ENCODE measurements around the gene ARFGEF2.

DNA sequence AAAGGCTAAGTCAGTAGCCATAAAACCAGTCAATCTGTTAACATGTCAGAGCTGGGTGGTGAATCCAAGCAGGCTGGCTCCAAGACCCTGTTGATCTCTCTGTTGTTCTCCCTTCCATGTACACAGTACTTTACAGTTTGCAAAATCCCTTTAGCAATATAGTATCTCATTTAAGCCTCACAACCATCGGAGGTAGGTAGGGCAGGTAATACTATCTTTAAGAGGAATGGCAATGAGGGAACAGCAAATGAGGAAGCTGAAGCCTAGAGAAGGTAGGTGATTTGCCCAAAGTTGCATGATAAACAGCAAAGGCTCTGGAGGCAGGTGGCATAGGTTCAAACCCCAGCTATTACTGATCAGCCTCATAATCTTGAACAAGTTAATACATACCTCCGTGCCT lies 34.7 kb upstream of the ARFGEF2 start:
- TF ChIP-seq POLR2A (IDR thresholded peaks at IDR 0.05) (no peak), EP300 (IDR thresholded peaks at IDR 0.05) (no peak)
- TF ChIP-seq, protein P1, sequence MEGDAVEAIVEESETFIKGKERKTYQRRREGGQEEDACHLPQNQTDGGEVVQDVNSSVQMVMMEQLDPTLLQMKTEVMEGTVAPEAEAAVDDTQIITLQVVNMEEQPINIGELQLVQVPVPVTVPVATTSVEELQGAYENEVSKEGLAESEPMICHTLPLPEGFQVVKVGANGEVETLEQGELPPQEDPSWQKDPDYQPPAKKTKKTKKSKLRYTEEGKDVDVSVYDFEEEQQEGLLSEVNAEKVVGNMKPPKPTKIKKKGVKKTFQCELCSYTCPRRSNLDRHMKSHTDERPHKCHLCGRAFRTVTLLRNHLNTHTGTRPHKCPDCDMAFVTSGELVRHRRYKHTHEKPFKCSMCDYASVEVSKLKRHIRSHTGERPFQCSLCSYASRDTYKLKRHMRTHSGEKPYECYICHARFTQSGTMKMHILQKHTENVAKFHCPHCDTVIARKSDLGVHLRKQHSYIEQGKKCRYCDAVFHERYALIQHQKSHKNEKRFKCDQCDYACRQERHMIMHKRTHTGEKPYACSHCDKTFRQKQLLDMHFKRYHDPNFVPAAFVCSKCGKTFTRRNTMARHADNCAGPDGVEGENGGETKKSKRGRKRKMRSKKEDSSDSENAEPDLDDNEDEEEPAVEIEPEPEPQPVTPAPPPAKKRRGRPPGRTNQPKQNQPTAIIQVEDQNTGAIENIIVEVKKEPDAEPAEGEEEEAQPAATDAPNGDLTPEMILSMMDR (IDR thresholded peaks at IDR 0.05): no peak

All from ovary (tissue), 3 donors.